Urinary bladder (tissue), 2 donors: ENCODE results near the gene RPGRIP1. TPM values are rescaled to one million over a fixed set of nuclear protein-coding genes. Genes with fewer than 3 reads are reported as not detected.

ENCODE experiments used
- polyA plus RNA-seq: library from polyadenylated mRNA; stranded (reverse); fragments of 200-250 nt; gene quantifications from one replicate; pipeline ENCODE4 v1.2.3, GENCODE V29; 2013
- total RNA-seq: library from RNA; depleted of rRNA; stranded (reverse); fragments of >200 nt; gene quantifications from one replicate; pipeline ENCODE4 v1.2.3, GENCODE V29; 2014
- donor health status: healthy.

The RPGRIP1 gene
- total and polyA plus RNA-seq, 2 donors = 0.15 to 0.48 TPM

Other genes with a start within 250 kb of the RPGRIP1 start
- gene TPPP2, start 249.9 kb upstream of the RPGRIP1 start, total RNA-seq = not detected
- not detected for gene TPPP2, start 249.9 kb upstream of the RPGRIP1 start, polyA plus RNA-seq
- not detected for gene RNASE13, start 245.3 kb upstream of the RPGRIP1 start, total RNA-seq
- not detected for gene RNASE13, start 245.3 kb upstream of the RPGRIP1 start, polyA plus RNA-seq
- gene RNASE7, start 237.7 kb upstream of the RPGRIP1 start, total RNA-seq = not detected
- 0.06 TPM for gene RNASE7, start 237.7 kb upstream of the RPGRIP1 start, polyA plus RNA-seq
- gene RNASE8, start 222.3 kb upstream of the RPGRIP1 start, total RNA-seq = not detected
- not detected for gene RNASE8, start 222.3 kb upstream of the RPGRIP1 start, polyA plus RNA-seq
- 43.9 TPM for gene ARHGEF40, start 209.8 kb upstream of the RPGRIP1 start, total RNA-seq
- gene ARHGEF40, start 209.8 kb upstream of the RPGRIP1 start, polyA plus RNA-seq = 27.9 TPM
- gene ZNF219, start 181.4 kb upstream of the RPGRIP1 start, total RNA-seq = 9.8 TPM
- gene ZNF219, start 181.4 kb upstream of the RPGRIP1 start, polyA plus RNA-seq = 67.1 TPM
- 0.37 TPM for gene TMEM253, start 179.0 kb upstream of the RPGRIP1 start, total RNA-seq
- 0.42 TPM for gene TMEM253, start 179.0 kb upstream of the RPGRIP1 start, polyA plus RNA-seq
- gene OR5AU1, start 124.0 kb upstream of the RPGRIP1 start, total RNA-seq = not detected
- gene OR5AU1, start 124.0 kb upstream of the RPGRIP1 start, polyA plus RNA-seq = not detected
- gene HNRNPC, start 10.6 kb upstream of the RPGRIP1 start, total RNA-seq = 504 TPM
- 476 TPM for gene HNRNPC, start 10.6 kb upstream of the RPGRIP1 start, polyA plus RNA-seq
- 66.0 TPM for gene SUPT16H, start 103.9 kb downstream of the RPGRIP1 start, total RNA-seq
- gene SUPT16H, start 103.9 kb downstream of the RPGRIP1 start, polyA plus RNA-seq = 62.6 TPM
- 65.3 TPM for gene CHD8, start 176.0 kb downstream of the RPGRIP1 start, total RNA-seq
- 29.9 TPM for gene CHD8, start 176.0 kb downstream of the RPGRIP1 start, polyA plus RNA-seq
- 34.3 TPM for gene RAB2B, start 196.9 kb downstream of the RPGRIP1 start, total RNA-seq
- 21.5 TPM for gene RAB2B, start 196.9 kb downstream of the RPGRIP1 start, polyA plus RNA-seq
- gene TOX4, start 197.1 kb downstream of the RPGRIP1 start, total RNA-seq = 25.9 TPM
- 46.5 TPM for gene TOX4, start 197.1 kb downstream of the RPGRIP1 start, polyA plus RNA-seq
- 64.4 TPM for gene METTL3, start 231.3 kb downstream of the RPGRIP1 start, total RNA-seq
- 36.0 TPM for gene METTL3, start 231.3 kb downstream of the RPGRIP1 start, polyA plus RNA-seq
- gene SALL2, start 246.3 kb downstream of the RPGRIP1 start, total RNA-seq = 6.4 TPM
- 11.9 TPM for gene SALL2, start 246.3 kb downstream of the RPGRIP1 start, polyA plus RNA-seq